ENCODE measurements around the gene TNFRSF1A. TPM values are rescaled to one million over a fixed set of nuclear protein-coding genes. Genes with fewer than 3 reads are reported as not detected.

The TNFRSF1A gene
- total RNA-seq, 1 experiment from 2014 or later: 59.9 TPM

DNA sequence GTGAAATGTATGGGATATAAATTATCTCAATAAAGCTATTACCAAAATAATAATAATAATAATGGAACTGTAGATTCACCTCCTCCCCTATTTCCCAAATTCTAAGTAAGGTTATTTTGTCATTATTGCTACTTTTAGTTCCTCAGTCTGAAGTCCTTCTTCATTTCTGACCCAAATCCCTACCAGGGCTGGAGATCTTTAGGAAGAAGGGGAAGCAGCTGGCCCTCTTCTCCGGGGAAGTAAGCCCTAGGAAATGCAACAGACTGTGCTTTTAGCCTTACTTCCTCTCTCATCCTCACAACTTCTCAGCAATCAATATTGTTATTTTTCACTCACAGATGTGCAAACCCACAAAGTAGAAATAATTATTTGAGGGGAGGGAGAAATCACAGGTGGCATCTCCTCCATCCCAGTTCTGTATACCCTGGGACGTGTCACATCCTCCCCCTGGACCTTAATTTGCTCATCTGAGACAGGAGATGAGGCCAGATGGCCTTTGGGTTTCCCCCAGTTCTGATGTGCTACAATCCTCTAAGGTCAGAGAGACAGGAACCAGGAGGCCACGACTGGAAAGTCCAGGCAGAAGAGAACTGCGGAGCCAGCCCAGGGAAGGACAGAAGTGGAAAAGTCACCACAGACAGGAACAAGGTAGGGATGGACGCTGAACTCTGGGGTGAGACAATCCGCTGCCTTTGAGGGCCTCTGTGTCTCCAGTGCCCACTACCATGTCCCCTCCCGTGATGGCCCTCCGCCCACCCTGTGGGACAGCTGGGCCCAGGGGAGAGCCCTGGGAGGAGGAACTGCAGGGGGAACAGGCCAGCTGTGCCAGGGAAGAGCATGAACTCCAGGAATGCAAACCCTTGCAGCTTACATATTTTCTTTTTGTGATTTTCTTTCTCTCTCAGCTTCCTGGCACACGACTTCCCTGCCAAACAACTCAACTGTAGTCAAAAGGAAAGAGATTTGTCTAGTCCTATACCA is 10.6 kb upstream of the TNFRSF1A start:
- H3K18ac ChIP-seq (ENCODE audit: insufficient read length, low read depth, low read length): no peak overlapping the region
- H4K91ac ChIP-seq (ENCODE audit: insufficient read length, low read depth, low read length): no peak overlapping the region
- H3K4me3 Mint-ChIP-seq: no peak overlapping the region
- peak overlapping the region in 2 of 3 experiments; percentile 28 to 83; a peak in 1 of 7 replicates for H3K27ac Mint-ChIP-seq
- no peak overlapping the region for H3K4me2 ChIP-seq (ENCODE audit: insufficient read depth, insufficient read length, low read length)
- peaks cover 15 to 16% of the 10 kb centered on the region in 2 experiments for H3K4me1 Mint-ChIP-seq
- H3K4me1 ChIP-seq (ENCODE audit: insufficient read depth, low read length): no peaks in the 10 kb centered on the region; the same call in 1 of the 2 replicates
- no peak overlapping the region for H2BK5ac ChIP-seq (ENCODE audit: insufficient read length, low read length)
- H2BK15ac ChIP-seq (ENCODE audit: low read depth, low read length): no peak overlapping the region
- no peak overlapping the region for H4K8ac ChIP-seq (replicated peaks; ENCODE audit: insufficient read length, low read depth, low read length)
- H3K23ac ChIP-seq (ENCODE audit: insufficient read length, low read depth, low read length): no peak overlapping the region
- H4K5ac ChIP-seq (ENCODE audit: insufficient read length, low read depth, low read length): no peak overlapping the region
- no peak overlapping the region for H2BK12ac ChIP-seq (ENCODE audit: insufficient read length, low read depth, low read length)
- no peak overlapping the region for H3K14ac ChIP-seq (ENCODE audit: insufficient read depth, low read length)
- no peak overlapping the region for H2AFZ ChIP-seq (ENCODE audit: low read length)
- H3K27me3 ChIP-seq (ENCODE audit: insufficient read depth, low read length): no peaks in the 10 kb centered on the region
- no peaks in the 10 kb centered on the region for H3K79me1 ChIP-seq (ENCODE audit: insufficient read depth, low read depth, low read length, poor library complexity, severe bottlenecking)
- no peak for DNase-seq
- H3K9ac ChIP-seq (ENCODE audit: extremely low read depth, insufficient read length, low read length): no peak overlapping the region
- H2AK5ac ChIP-seq (ENCODE audit: insufficient read length, low read length): no peak overlapping the region
- no CpG with 5 or more reads among the region's 9 CpGs for WGBS (ENCODE audit: extremely low coverage, insufficient read length, low lambda C conversion rate)
- no peaks in the 10 kb centered on the region for H3K79me2 ChIP-seq (ENCODE audit: insufficient read depth, low read length)
- no peaks in the 10 kb centered on the region for H3K27me3 Mint-ChIP-seq (ENCODE audit: low read depth)
- peaks cover 28 to 76% (median 70%) of the 10 kb centered on the region in 3 experiments; a peak in 6 of 7 replicates for H3K36me3 Mint-ChIP-seq (ENCODE audit: insufficient read depth in 1 of 3, low read depth in 3 of 3)
- H3K56ac ChIP-seq (ENCODE audit: insufficient read length, low read depth, low read length): no peak overlapping the region
- H2BK20ac ChIP-seq (ENCODE audit: low read depth, low read length, poor library complexity, severe bottlenecking): no peak overlapping the region
- H3K9me3 ChIP-seq (ENCODE audit: control insufficient read depth, low read depth, low read length): no peaks in the 10 kb centered on the region
- H3K4ac ChIP-seq (ENCODE audit: low read depth, low read length): no peak overlapping the region
- TF ChIP-seq, protein P1, sequence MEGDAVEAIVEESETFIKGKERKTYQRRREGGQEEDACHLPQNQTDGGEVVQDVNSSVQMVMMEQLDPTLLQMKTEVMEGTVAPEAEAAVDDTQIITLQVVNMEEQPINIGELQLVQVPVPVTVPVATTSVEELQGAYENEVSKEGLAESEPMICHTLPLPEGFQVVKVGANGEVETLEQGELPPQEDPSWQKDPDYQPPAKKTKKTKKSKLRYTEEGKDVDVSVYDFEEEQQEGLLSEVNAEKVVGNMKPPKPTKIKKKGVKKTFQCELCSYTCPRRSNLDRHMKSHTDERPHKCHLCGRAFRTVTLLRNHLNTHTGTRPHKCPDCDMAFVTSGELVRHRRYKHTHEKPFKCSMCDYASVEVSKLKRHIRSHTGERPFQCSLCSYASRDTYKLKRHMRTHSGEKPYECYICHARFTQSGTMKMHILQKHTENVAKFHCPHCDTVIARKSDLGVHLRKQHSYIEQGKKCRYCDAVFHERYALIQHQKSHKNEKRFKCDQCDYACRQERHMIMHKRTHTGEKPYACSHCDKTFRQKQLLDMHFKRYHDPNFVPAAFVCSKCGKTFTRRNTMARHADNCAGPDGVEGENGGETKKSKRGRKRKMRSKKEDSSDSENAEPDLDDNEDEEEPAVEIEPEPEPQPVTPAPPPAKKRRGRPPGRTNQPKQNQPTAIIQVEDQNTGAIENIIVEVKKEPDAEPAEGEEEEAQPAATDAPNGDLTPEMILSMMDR (conservative IDR thresholded peaks at IDR 0.05): no peak
- no peak overlapping the region for H3K27ac ChIP-seq (ENCODE audit: insufficient read length, low read depth, low read length)
- H3K23me2 ChIP-seq (ENCODE audit: insufficient read length, low read depth, low read length, poor library complexity, severe bottlenecking): no peaks in the 10 kb centered on the region
- H3K9me3 Mint-ChIP-seq: no peaks in the 10 kb centered on the region
- no peak overlapping the region for H2BK120ac ChIP-seq (ENCODE audit: low read depth, low read length, poor library complexity, severe bottlenecking)
- H3T11ph ChIP-seq (ENCODE audit: low read length): no peak overlapping the region
- peaks cover 3% of the 10 kb centered on the region for H4K20me1 ChIP-seq (ENCODE audit: control insufficient read depth, insufficient read depth, insufficient read length)

All from H9 (cell line).